ENCODE data around the gene ARIH1. TPM values are rescaled to one million over a fixed set of nuclear protein-coding genes. Genes with fewer than 3 reads are reported as not detected.

The ARIH1 gene
- total and polyA plus RNA-seq, 2 experiments from 2014 or later: 24.5 to 29.5 TPM

DNA sequence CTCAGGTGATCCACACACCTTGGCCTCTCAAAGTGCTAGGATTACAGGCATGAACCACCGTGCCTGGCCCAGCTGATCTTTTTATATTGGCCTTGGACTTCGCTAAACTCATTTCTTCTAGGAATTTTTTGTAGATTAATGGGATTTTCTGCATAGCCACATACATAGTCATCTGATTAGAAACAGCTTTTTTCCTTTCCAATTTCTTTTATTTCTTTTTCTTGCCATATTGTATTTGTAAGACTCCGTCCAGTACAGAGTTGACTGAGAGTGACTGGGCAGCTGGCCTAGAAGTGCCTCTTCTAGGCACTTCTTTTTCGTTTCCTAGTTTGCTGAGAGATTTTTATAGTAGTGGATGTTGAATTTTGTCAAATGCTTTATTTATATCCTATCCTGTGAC, 37.4 kb downstream of the ARIH1 start:
- no peak overlapping the region for H3K4me3 ChIP-seq
- in situ Hi-C loops (cut with MboI): no loop called here

DNA sequence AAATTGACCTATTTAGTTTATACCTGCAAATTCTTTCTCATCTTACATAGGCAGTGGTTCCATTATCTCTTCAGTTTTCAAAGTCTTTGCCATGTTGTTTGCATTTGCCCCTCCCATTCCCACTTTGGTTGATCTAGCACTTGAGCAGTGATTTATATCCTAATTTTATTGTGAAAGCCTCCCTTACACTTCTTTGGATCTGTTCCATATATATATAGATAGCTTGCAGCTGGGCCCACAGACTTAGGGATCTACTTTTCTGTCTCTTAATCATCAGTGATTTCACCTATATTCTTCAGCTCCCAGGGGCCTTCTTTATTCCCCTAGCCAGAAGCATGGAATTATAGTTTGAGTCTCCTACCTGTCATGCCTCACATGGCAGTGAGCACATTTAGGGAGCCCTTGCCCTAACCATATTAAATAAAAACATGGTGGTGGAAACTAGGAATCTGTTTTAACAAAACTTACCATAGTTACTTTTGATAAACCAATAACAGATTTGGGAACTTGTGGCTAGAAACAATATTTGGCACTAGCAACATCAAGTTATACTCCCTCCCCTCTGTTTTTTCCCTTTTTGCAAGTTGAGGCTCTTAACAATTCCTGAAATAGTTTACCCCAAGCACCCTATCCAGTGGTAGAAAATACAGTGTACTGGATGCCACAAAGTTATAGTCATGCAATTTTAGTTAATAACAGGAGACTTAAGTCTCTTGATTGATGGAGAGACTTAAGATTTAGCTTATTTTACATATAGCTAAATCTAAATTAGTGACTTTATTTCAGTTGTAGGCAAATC, 41.7 kb downstream of the ARIH1 start:
- no peaks in the 10 kb centered on the region for H3K27me3 ChIP-seq (replicated peaks; ENCODE audit: insufficient read depth)
- TF ChIP-seq EZH2phosphoT487 (IDR thresholded peaks at IDR 0.05; ENCODE audit: insufficient read depth, low read depth) (no peak), EZH2 (IDR thresholded peaks at IDR 0.05; ENCODE audit: insufficient read depth, poor library complexity, severe bottlenecking) (no peak)
- H3K36me3 ChIP-seq (ENCODE audit: low read depth): no peaks in the 10 kb centered on the region
- H3K9me3 ChIP-seq (ENCODE audit: low read depth): no peaks in the 10 kb centered on the region
- H4K20me1 ChIP-seq (ENCODE audit: insufficient read depth): peaks cover 29% of the 10 kb centered on the region
- DNase-seq: no peak
- H3K79me2 ChIP-seq (ENCODE audit: insufficient read depth): peaks cover 98% of the 10 kb centered on the region
- no peak overlapping the region for H3K9ac ChIP-seq
- no peaks in the 10 kb centered on the region for H3K9me2 ChIP-seq (ENCODE audit: insufficient read depth)
- in situ Hi-C loops (cut with MboI): no loop called here
- peaks cover 31% of the 10 kb centered on the region for H3K4me1 ChIP-seq (ENCODE audit: insufficient read depth)
- H3K4me2 ChIP-seq (ENCODE audit: unreplicated experiment): peak overlapping the region; percentile 23
- H3K4me3 ChIP-seq: no peak overlapping the region
- H3K27ac ChIP-seq: no peak overlapping the region
- no peak overlapping the region for H2AFZ ChIP-seq
- H3F3A ChIP-seq (ENCODE audit: insufficient read depth): peaks cover 16% of the 10 kb centered on the region; the same call in 1 of the 2 replicates

More for the DNA sequence above, 37.4 kb downstream of the ARIH1 start:
- Histone ChIP-seq H3F3A (ENCODE audit: insufficient read depth) (peaks cover 16% of the 10 kb centered on the region; the same call in 1 of the 2 replicates), H3K79me2 (ENCODE audit: insufficient read depth) (peaks cover 98% of the 10 kb centered on the region), H4K20me1 (ENCODE audit: insufficient read depth) (peaks cover 20% of the 10 kb centered on the region), H2AFZ (no peak overlapping the region), H3K9me2 (ENCODE audit: insufficient read depth) (no peaks in the 10 kb centered on the region), H3K9me3 (ENCODE audit: low read depth) (no peaks in the 10 kb centered on the region), H3K4me1 (ENCODE audit: insufficient read depth) (peaks cover 27% of the 10 kb centered on the region), H3K4me2 (ENCODE audit: unreplicated experiment) (no peak overlapping the region), H3K36me3 (ENCODE audit: low read depth) (no peaks in the 10 kb centered on the region), H3K9ac (no peak overlapping the region), H3K27ac (peak overlapping the region; percentile 19; the same call in 1 of the 2 replicates), H3K27me3 (replicated peaks; ENCODE audit: insufficient read depth) (no peaks in the 10 kb centered on the region)
- peak; percentile 72 for DNase-seq
- TF ChIP-seq EZH2phosphoT487 (IDR thresholded peaks at IDR 0.05; ENCODE audit: insufficient read depth, low read depth) (no peak), EZH2 (IDR thresholded peaks at IDR 0.05; ENCODE audit: insufficient read depth, poor library complexity, severe bottlenecking) (no peak)
- 14 to 24% methylated on average over 4 of the region's 4 CpGs for WGBS, 2 experiments (ENCODE audit: low coverage in 1 of 2, low lambda C conversion rate in 2 of 2, missing lambda C conversion rate in 2 of 2)

DNA sequence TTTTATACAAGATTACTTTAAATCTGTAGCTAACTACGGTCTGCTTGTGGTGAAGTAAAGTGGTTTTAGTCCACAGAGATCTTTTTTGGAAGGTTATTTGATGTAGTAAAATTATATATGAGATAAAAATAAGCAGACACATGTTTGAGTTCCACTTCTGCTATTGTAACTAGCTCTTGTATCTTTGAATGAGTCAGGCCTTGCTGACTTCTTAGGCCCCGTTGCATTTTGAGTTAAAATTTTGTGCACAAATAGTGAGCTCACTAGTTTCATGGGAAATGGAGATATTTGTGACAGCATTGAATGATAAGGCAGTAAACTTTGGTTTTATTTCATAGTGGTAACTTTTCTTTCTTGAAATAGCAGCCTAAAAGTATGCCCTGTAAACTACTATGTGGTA, 42.6 kb downstream of the ARIH1 start:
- peaks cover 15% of the 10 kb centered on the region; the same call in 1 of the 2 replicates for H3F3A ChIP-seq (ENCODE audit: insufficient read depth)
- no peak overlapping the region for H3K9ac ChIP-seq
- peaks cover 98% of the 10 kb centered on the region for H3K79me2 ChIP-seq (ENCODE audit: insufficient read depth)
- no peak for DNase-seq
- H3K4me1 ChIP-seq (ENCODE audit: insufficient read depth): peaks cover 24% of the 10 kb centered on the region
- in situ Hi-C loops (cut with MboI): no loop called here
- no peak overlapping the region for H3K4me3 ChIP-seq
- no peak overlapping the region for H3K27ac ChIP-seq
- no peak overlapping the region for H3K4me2 ChIP-seq (ENCODE audit: unreplicated experiment)
- H3K9me3 ChIP-seq (ENCODE audit: low read depth): no peaks in the 10 kb centered on the region
- H4K20me1 ChIP-seq (ENCODE audit: insufficient read depth): peaks cover 27% of the 10 kb centered on the region
- 93 to 95% methylated on average over 2 of the region's 2 CpGs for WGBS, 2 experiments (ENCODE audit: low coverage in 1 of 2, low lambda C conversion rate in 2 of 2, missing lambda C conversion rate in 2 of 2)
- no peak for TF ChIP-seq EZH2 (IDR thresholded peaks at IDR 0.05; ENCODE audit: insufficient read depth, poor library complexity, severe bottlenecking)
- no peak for TF ChIP-seq EZH2phosphoT487 (IDR thresholded peaks at IDR 0.05; ENCODE audit: insufficient read depth, low read depth)
- no peaks in the 10 kb centered on the region for H3K9me2 ChIP-seq (ENCODE audit: insufficient read depth)
- H3K27me3 ChIP-seq (replicated peaks; ENCODE audit: insufficient read depth): no peaks in the 10 kb centered on the region
- H2AFZ ChIP-seq: no peak overlapping the region
- H3K36me3 ChIP-seq (ENCODE audit: low read depth): no peaks in the 10 kb centered on the region

GRCh38 chr15:72521682-72522081, 47.6 kb downstream of the ARIH1 start:
- no peak overlapping the region for H3K4me2 ChIP-seq (ENCODE audit: unreplicated experiment)
- no peak overlapping the region for H3K27ac ChIP-seq
- 0 out of 2 replicates have a peak, but pooled peaks cover 6% of the 10 kb centered on the region for H3F3A ChIP-seq (ENCODE audit: insufficient read depth)
- no peaks in the 10 kb centered on the region for H3K36me3 ChIP-seq (ENCODE audit: low read depth)
- in situ Hi-C loops (cut with MboI): no loop called here
- no peak overlapping the region for H3K4me3 ChIP-seq
- no peaks in the 10 kb centered on the region for H3K9me3 ChIP-seq (ENCODE audit: low read depth)
- WGBS, 2 experiments (ENCODE audit: low coverage in 1 of 2, low lambda C conversion rate in 2 of 2, missing lambda C conversion rate in 2 of 2): 98 to 100% methylated on average over 1 of the region's 1 CpG
- no peak overlapping the region for H3K9ac ChIP-seq
- TF ChIP-seq EZH2 (IDR thresholded peaks at IDR 0.05; ENCODE audit: insufficient read depth, poor library complexity, severe bottlenecking) (no peak), EZH2phosphoT487 (IDR thresholded peaks at IDR 0.05; ENCODE audit: insufficient read depth, low read depth) (no peak)
- 0 out of 2 replicates have a peak, but pooled peaks cover 2% of the 10 kb centered on the region for H3K4me1 ChIP-seq (ENCODE audit: insufficient read depth)
- peaks cover 100% of the 10 kb centered on the region for H3K79me2 ChIP-seq (ENCODE audit: insufficient read depth)
- H2AFZ ChIP-seq: no peak overlapping the region
- H3K27me3 ChIP-seq (replicated peaks; ENCODE audit: insufficient read depth): no peaks in the 10 kb centered on the region
- DNase-seq: no peak
- H4K20me1 ChIP-seq (ENCODE audit: insufficient read depth): 0 out of 2 replicates have a peak, but pooled peaks cover 8% of the 10 kb centered on the region
- no peaks in the 10 kb centered on the region for H3K9me2 ChIP-seq (ENCODE audit: insufficient read depth)
